GM12878 (cell line): ENCODE data around the gene USP38. TPM values are rescaled to one million over a fixed set of nuclear protein-coding genes. Genes with fewer than 3 reads are reported as not detected.

Experiments used
- ATAC-seq: fragments of 200-7000 bp; cut with Tn5 transposase; 3 replicates; pipeline ENCODE4 v1.9.1; 2020; ENCODE audit warnings: mild to moderate bottlenecking, moderate library complexity
- BruUV-seq: library from RNA; stranded (reverse); fragments of 400-500 nt; replicated peaks from 2 replicates; lab custom pipeline; 2021; lab: Mats Ljungman, UMichigan
- CTCF ChIA-PET: fragments of 300-600 bp; sonication (Branson Sonifier 250); formaldehyde crosslinking; extraction: SDS; loops from one replicate; lab custom pipeline; 2021; ENCODE audit warnings: inconsistent platforms; lab: Yijun Ruan, JAX
- POLR2A ChIA-PET: fragments of 350-600 bp; formaldehyde crosslinking; extraction: SDS; loops from one replicate; lab custom pipeline; 2021; ENCODE audit warnings: inconsistent platforms; lab: Charles Lee
- RAD21 ChIA-PET: fragments of 300-600 bp; sonication (Branson Sonifier 250); formaldehyde crosslinking; loops from one replicate; lab custom pipeline; 2023; ENCODE audit warnings: antibody characterized with exemption; ENCODE audit not compliant: unreplicated experiment; lab: Charles Lee
- SMC1A ChIA-PET: fragments of 300-600 bp; sonication (Branson Sonifier 250); formaldehyde crosslinking; loops from one replicate; lab custom pipeline; 2023; ENCODE audit not compliant: unreplicated experiment, uncharacterized antibody; lab: Charles Lee
- DNase-seq: peaks from one replicate; pipeline ENCODE4 v3.0.0-alpha.2; 2011; ENCODE audit warnings: low read depth, low spot score
- FAIRE-seq: peaks from 3 replicates; lab custom pipeline; 2011; peaks lifted over from hg19 to GRCh38; lab: Jason Lieb, UNC
- H2AFZ ChIP-seq: 2 replicates; pipeline ENCODE4 v1.6.0; 2011; ENCODE audit warnings: low read depth, low read length, control low read depth; ENCODE audit not compliant: control insufficient read depth
- H3K27ac ChIP-seq: 2 replicates; pipeline ENCODE4 v1.5.1; 2011; ENCODE audit warnings: control low read depth; ENCODE audit not compliant: control insufficient read depth, insufficient read depth
- H3K27me3 ChIP-seq, 2 experiments: replicated peaks in 1 of 2; 2 replicates each; pipeline versions ENCODE4 v1.6.0 to v1.6.1; 2011; ENCODE audit warnings: low read length in 1 of 2; ENCODE audit not compliant: control insufficient read depth in 2 of 2, insufficient read depth in 2 of 2
- H3K36me3 ChIP-seq, 2 experiments: 2 replicates each; pipeline ENCODE4 v1.5.1; 2011; ENCODE audit warnings: low read length in 1 of 2; ENCODE audit not compliant: control insufficient read depth in 2 of 2, insufficient read depth in 2 of 2
- H3K4me1 ChIP-seq: 2 replicates; pipeline ENCODE4 v1.6.1; 2011; ENCODE audit warnings: mild to moderate bottlenecking, low read length, moderate library complexity, mixed read lengths; ENCODE audit not compliant: control insufficient read depth, insufficient read depth
- H3K4me2 ChIP-seq: 2 replicates; pipeline ENCODE4 v1.6.0; 2011; ENCODE audit warnings: control low read depth; ENCODE audit not compliant: control insufficient read depth, insufficient read depth
- H3K4me3 ChIP-seq: fragments of 200-600 bp; sonication (generic); 2 replicates; pipeline ENCODE4 v1.5.1; 2016
- H3K79me2 ChIP-seq: 2 replicates; pipeline ENCODE4 v1.6.0; 2011; ENCODE audit warnings: low read length; ENCODE audit not compliant: control insufficient read depth, insufficient read depth
- H3K9ac ChIP-seq: 2 replicates; pipeline ENCODE4 v1.8.0; 2011; ENCODE audit warnings: low read length, control low read depth, mixed read lengths; ENCODE audit not compliant: control insufficient read depth, insufficient read depth
- H3K9me3 ChIP-seq: replicated peaks from 3 replicates; pipeline ENCODE4 v1.5.1; 2011; ENCODE audit warnings: mild to moderate bottlenecking, low read length; ENCODE audit not compliant: control insufficient read depth, insufficient read depth
- H4K20me1 ChIP-seq: 2 replicates; pipeline ENCODE4 v1.6.0; 2011; ENCODE audit not compliant: control insufficient read depth, insufficient read depth
- BACH1 ChIP-seq: fragments of 450-650 bp; IDR thresholded peaks from 2 replicates; pipeline ENCODE4 v1.6.1; 2017; ENCODE audit warnings: mild to moderate bottlenecking, borderline replicate concordance
- E2F8 ChIP-seq: fragments of 450-650 bp; IDR thresholded peaks from 2 replicates; pipeline ENCODE4 v1.6.1; 2018; ENCODE audit warnings: mild to moderate bottlenecking, low read depth, moderate library complexity; ENCODE audit not compliant: partially characterized antibody
- JUNB ChIP-seq: IDR thresholded peaks from 2 replicates; pipeline ENCODE4 v1.6.1; 2016; ENCODE audit warnings: antibody characterized with exemption, mild to moderate bottlenecking
- NFYB ChIP-seq: IDR thresholded peaks from 2 replicates; pipeline ENCODE4 v1.6.1; 2011; ENCODE audit warnings: low read depth, mild to moderate bottlenecking, low read length, improper control_type of control experiment, moderate library complexity; ENCODE audit not compliant: insufficient read depth
- SIN3A ChIP-seq: IDR thresholded peaks from 2 replicates; pipeline ENCODE4 v1.6.1; 2012; ENCODE audit warnings: low read depth, low read length, improper control_type of control experiment
- SP1 ChIP-seq: IDR thresholded peaks from one replicate; pipeline ENCODE4 v1.6.1; 2011; ENCODE audit warnings: low read depth, low read length
- SRF ChIP-seq, 2 experiments: IDR thresholded peaks; 2 replicates each; pipeline ENCODE4 v1.6.1; 2011; ENCODE audit warnings: low read depth in 2 of 2, low read length in 2 of 2, mild to moderate bottlenecking in 1 of 2, moderate library complexity in 1 of 2
- TCF7 ChIP-seq: IDR thresholded peaks from 2 replicates; pipeline ENCODE4 v1.6.1; 2014; ENCODE audit warnings: antibody characterized with exemption, borderline replicate concordance
- ZNF217 ChIP-seq: fragments of 450-650 bp; IDR thresholded peaks from 2 replicates; pipeline ENCODE4 v1.6.1; 2017; ENCODE audit warnings: antibody characterized with exemption, mild to moderate bottlenecking
- ZNF24 ChIP-seq: fragments of 450-650 bp; IDR thresholded peaks from 2 replicates; pipeline ENCODE4 v1.6.1; 2017; ENCODE audit warnings: antibody characterized with exemption, mild to moderate bottlenecking
- WGBS: methylation state at CpG from one replicate; pipeline ENCODE4 v1.1.6; 2016; ENCODE audit warnings: low lambda C conversion rate; ENCODE audit not compliant: insufficient replicate concordance, insufficient coverage; ENCODE audit errors: missing lambda C conversion rate; 5-methylcytosine and 5-hydroxymethylcytosine counted together
- in situ Hi-C: fragments of 300-500 bp; cut with MboI; formaldehyde crosslinking; loops from 9 replicates; pipeline ENCODE4 v1.14.3; 2018; ENCODE audit warnings: mixed read lengths
- intact Hi-C: fragments of 100-400 bp; cut with micrococcal nuclease; formaldehyde crosslinking; loops from one replicate; pipeline ENCODE4 v1.14.2; 2022; ENCODE audit not compliant: unreplicated experiment
- polyA plus RNA-seq, 11 experiments: library from polyadenylated mRNA; depleted of rRNA in 4 of 11; unstranded in 6 of 11; stranded (reverse) in 5 of 11; fragments of >200 nt; fragmentation: Nextera tagmentation in 4 of 11; fragmentation: Illumina TruSeq in 1 of 11; extraction: Ambion mirVana in 4 of 11; extraction: Trizol in 1 of 11; gene quantifications; 1 replicate in 1 of 11; 2 replicates in 10 of 11; pipeline versions ENCODE4 v1.2.1 to v1.2.3, GENCODE V29; 2011 to 2016; ENCODE audit warnings: inconsistent platforms in 2 of 11, missing spikeins in 2 of 11, low read depth in 1 of 11
- total RNA-seq, 4 experiments: library from RNA; depleted of rRNA in 3 of 4; stranded (reverse); fragments of >200 nt in 3 of 4; fragmentation: Illumina TruSeq in 1 of 4; extraction: Trizol in 1 of 4; gene quantifications; 2 replicates each; pipeline versions ENCODE4 v1.2.1 to v1.2.3, GENCODE V29; 2013 to 2021
- TF ChIP-seq, protein P1 (sequence below): fragments of 450-650 bp; IDR thresholded peaks from 2 replicates; pipeline ENCODE4 v1.6.1; 2016; ENCODE audit warnings: mild to moderate bottlenecking

Gene USP38
- total and polyA plus RNA-seq, 10 of the 15 experiments (the other 5 are each of a cell fraction or from before 2014, with no cell fraction given): 4.4 to 19.0 (median 14.7) TPM

GRCh38 chr4:143188136-143189088 lies 3.7 kb downstream of the USP38 start:
- Histone ChIP-seq H3K36me3 (no peaks in the 10 kb centered on the region; a peak in 1 of 4 replicates), H4K20me1 (no peaks in the 10 kb centered on the region), H3K4me1 (0 out of 2 replicates have a peak, but pooled peaks cover 6% of the 10 kb centered on the region), H3K27ac (peak overlapping the region; percentile 16), H3K27me3 (no peaks in the 10 kb centered on the region), H3K4me3 (peak overlapping the region; percentile 89), H3K9me3 (no peaks in the 10 kb centered on the region), H3K79me2 (peaks cover 91% of the 10 kb centered on the region), H3K4me2 (peak overlapping the region; percentile 85), H3K9ac (peak overlapping the region; percentile 71; the same call in 1 of the 2 replicates), H2AFZ (no peak overlapping the region)
- intact Hi-C loops (loop anchor here (2.0 to 5.0 kb wide), 6 partner anchors 149 to 1556 kb away; partner anchors contain the start of genes GAB1 and SMARCA5), in situ Hi-C loops (no loop called here)
- TF ChIP-seq SIN3A (no peak), ZNF217 (no peak), JUNB (peak; percentile 19; the same call in 1 of the 2 replicates), BACH1 (no peak), E2F8 (no peak), SRF (IDR thresholded peaks at IDR 0.05; ENCODE audit: low read depth in 2 of 2, low read length in 2 of 2) (no peak), ZNF24 (peak; percentile 18; the same call in 1 of the 2 replicates), NFYB (no peak), TCF7 (no peak), SP1 (no peak)
- TF ChIP-seq, protein P1, sequence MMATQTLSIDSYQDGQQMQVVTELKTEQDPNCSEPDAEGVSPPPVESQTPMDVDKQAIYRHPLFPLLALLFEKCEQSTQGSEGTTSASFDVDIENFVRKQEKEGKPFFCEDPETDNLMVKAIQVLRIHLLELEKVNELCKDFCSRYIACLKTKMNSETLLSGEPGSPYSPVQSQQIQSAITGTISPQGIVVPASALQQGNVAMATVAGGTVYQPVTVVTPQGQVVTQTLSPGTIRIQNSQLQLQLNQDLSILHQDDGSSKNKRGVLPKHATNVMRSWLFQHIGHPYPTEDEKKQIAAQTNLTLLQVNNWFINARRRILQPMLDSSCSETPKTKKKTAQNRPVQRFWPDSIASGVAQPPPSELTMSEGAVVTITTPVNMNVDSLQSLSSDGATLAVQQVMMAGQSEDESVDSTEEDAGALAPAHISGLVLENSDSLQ: peak; percentile 36; the same call in 1 of the 2 replicates
- FAIRE-seq (no peak), DNase-seq (no peak), ATAC-seq (no peak)
- RAD21 ChIA-PET: interaction anchor here (1.3 kb wide), 1 partner anchor 196 kb away, joined by 4 read pairs; no protein-coding TSS in a partner anchor
- WGBS: 3% methylated on average over 3 of the region's 3 CpGs
- CTCF ChIA-PET: interaction anchor here (0.8 to 1.9 kb wide), 2 partner anchors 149 to 188 kb away, joined by 3 to 6 read pairs; no protein-coding TSS in a partner anchor
- POLR2A ChIA-PET: interaction anchor here (0.6 to 1.1 kb wide), 2 partner anchors 103 to 325 kb away, joined by 3 to 10 read pairs; partner anchors contain the start of gene SMARCA5
- SMC1A ChIA-PET: interaction anchor here (0.8 to 1.9 kb wide), 6 partner anchors 24 to 215 kb away, joined by 3 to 6 read pairs (median 3); no protein-coding TSS in a partner anchor
- BruUV-seq: no TSS peak
